ENCODE results near the gene CCDC116.
"Not testable (repeated sequence)": the region's sequence is repeated elsewhere in the genome, so short reads cannot be mapped to it uniquely, and the experiment has no call there.

CCDC116 gene

DNA sequence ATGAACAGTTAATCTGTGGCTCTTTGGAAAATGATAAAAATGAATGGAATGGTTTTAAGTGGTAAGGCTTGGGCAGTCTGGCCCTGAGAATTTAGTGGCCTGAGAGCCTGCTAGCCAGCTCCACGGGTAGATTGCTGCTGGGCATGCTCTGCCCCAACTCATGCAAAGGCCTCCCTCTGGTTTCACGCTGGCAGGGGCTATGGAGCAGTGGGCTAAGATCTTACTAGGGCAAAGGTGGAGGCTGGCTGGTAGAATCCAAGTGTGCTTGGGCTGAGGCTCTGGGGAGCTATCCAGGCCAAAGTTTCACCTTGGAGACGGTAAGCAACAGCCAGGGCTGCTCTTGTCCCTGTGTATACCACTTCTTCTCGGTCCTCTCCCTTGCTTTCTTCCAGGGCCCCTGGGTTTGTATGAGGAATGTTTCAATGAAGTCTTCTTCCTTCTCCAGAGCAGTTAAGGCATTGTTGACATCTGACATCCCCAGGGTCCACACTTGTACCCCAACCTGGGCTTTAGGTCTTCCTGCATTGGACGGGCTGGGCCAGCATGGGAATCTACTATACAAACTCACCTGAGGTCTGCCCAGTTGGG lies 37.6 kb upstream of the CCDC116 start:
- H3K4me1 ChIP-seq (ENCODE audit: control insufficient read depth, insufficient read depth, low read length) = peaks cover 31% of the 10 kb centered on the region
- no peaks in the 10 kb centered on the region for H3K9me3 ChIP-seq (ENCODE audit: control insufficient read depth, low read length)
- peak; percentile 27 for DNase-seq (ENCODE audit: low read depth)
- H3K9ac ChIP-seq (ENCODE audit: low read length) = no peak overlapping the region
- H3K4me3 ChIP-seq (ENCODE audit: low read length) = no peak overlapping the region
- peaks cover 44% of the 10 kb centered on the region for H3K36me3 ChIP-seq (ENCODE audit: control insufficient read depth, insufficient read depth, low read length, severe bottlenecking)
- H3K27me3 ChIP-seq (replicated peaks; ENCODE audit: control insufficient read depth, insufficient read depth, low read length) = no peaks in the 10 kb centered on the region

DNA sequence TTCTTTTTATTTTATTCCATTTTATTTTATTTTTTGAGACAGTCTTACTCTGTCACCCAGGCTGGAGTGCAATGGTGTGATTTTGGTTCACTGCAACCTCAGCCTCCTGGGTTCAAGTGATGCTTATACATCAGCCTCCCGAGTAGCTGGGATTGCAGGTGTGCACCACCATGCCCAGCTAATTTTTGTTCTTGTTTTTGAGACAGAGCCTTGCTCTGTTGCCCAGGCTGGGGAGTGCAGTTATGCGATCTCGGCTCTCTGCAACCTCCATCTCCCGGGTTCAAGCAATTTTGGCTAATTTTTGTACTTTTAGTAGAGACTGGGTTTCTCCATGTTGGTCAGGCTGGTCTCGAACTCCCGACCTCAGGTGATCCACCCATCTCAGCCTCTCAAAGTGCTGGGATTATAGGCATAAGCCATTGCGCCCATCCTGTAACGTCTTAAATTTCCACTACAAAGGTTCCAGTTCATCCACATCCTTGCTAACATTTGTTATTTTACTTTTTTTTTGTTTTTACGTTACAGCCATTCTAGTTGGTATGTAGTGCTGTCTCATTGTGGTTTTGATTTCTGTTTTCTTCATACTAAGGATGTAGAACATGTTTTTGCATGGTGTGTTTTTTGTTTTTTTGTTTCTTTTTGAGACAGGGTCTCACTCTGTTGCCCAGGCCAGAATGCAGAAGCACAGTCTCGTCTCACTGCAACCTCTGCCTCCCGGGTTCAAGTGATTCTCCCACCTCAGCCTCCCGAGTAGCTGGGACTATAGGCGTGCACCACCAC lies 36.0 kb upstream of the CCDC116 start:
- H3K36me3 ChIP-seq (ENCODE audit: control insufficient read depth, insufficient read depth, low read length, severe bottlenecking) = peaks cover 44% of the 10 kb centered on the region
- H3K9me3 ChIP-seq (ENCODE audit: control insufficient read depth, low read length); H3K4me3 ChIP-seq (ENCODE audit: low read length); H3K9ac ChIP-seq (ENCODE audit: low read length); DNase-seq (ENCODE audit: low read depth); H3K27me3 ChIP-seq (replicated peaks; ENCODE audit: control insufficient read depth, insufficient read depth, low read length): not testable (repeated sequence)
- H3K4me1 ChIP-seq (ENCODE audit: control insufficient read depth, insufficient read depth, low read length) = peaks cover 18% of the 10 kb centered on the region

DNA sequence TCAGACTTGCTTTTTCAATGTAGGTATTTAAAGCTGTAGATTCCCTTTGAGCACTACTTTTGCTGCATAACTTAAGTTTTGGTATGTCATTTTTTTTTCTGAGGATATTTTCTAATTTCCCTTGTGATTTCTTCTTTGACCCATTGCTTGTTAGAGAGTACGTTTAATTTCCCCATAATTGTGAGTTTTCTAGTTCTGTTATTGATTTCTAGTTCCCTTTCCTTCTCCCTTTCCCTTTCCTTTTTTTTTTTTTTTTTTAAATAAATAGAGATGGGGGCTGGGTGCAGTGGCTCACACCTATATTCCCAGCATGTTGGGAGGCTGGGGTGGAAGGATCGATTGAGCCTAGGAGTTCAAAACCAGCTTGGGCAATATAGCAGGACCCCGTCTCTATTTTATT lies 34.3 kb upstream of the CCDC116 start:
- no peaks in the 10 kb centered on the region for H3K9me3 ChIP-seq (ENCODE audit: control insufficient read depth, low read length)
- peaks cover 38% of the 10 kb centered on the region for H3K36me3 ChIP-seq (ENCODE audit: control insufficient read depth, insufficient read depth, low read length, severe bottlenecking)
- H3K4me3 ChIP-seq (ENCODE audit: low read length) = no peak overlapping the region
- H3K9ac ChIP-seq (ENCODE audit: low read length) = no peak overlapping the region
- no peaks in the 10 kb centered on the region for H3K27me3 ChIP-seq (replicated peaks; ENCODE audit: control insufficient read depth, insufficient read depth, low read length)
- DNase-seq (ENCODE audit: low read depth) = no peak
- H3K4me1 ChIP-seq (ENCODE audit: control insufficient read depth, insufficient read depth, low read length) = peaks cover 14% of the 10 kb centered on the region

GRCh38 chr22:21599053-21599893 lies 33.3 kb upstream of the CCDC116 start:
- Histone ChIP-seq H3K36me3 (ENCODE audit: control insufficient read depth, insufficient read depth, low read length, severe bottlenecking) (peaks cover 28% of the 10 kb centered on the region), H3K4me1 (ENCODE audit: control insufficient read depth, insufficient read depth, low read length) (peaks cover 13% of the 10 kb centered on the region), H3K9me3 (ENCODE audit: control insufficient read depth, low read length) (no peaks in the 10 kb centered on the region), H3K4me3 (ENCODE audit: low read length) (no peak overlapping the region), H3K27me3 (replicated peaks; ENCODE audit: control insufficient read depth, insufficient read depth, low read length) (no peaks in the 10 kb centered on the region), H3K9ac (ENCODE audit: low read length) (no peak overlapping the region)
- no peak for DNase-seq (ENCODE audit: low read depth)

GRCh38 chr22:21602579-21602978 lies 30.0 kb upstream of the CCDC116 start:
- Histone ChIP-seq H3K9ac (ENCODE audit: low read length) (no peak overlapping the region), H3K27me3 (replicated peaks; ENCODE audit: control insufficient read depth, insufficient read depth, low read length) (no peaks in the 10 kb centered on the region), H3K36me3 (ENCODE audit: control insufficient read depth, insufficient read depth, low read length, severe bottlenecking) (no peaks in the 10 kb centered on the region), H3K4me3 (ENCODE audit: low read length) (no peak overlapping the region), H3K9me3 (ENCODE audit: control insufficient read depth, low read length) (no peaks in the 10 kb centered on the region), H3K4me1 (ENCODE audit: control insufficient read depth, insufficient read depth, low read length) (no peaks in the 10 kb centered on the region)
- no peak for DNase-seq (ENCODE audit: low read depth)

GRCh38 chr22:21603973-21604372 lies 28.6 kb upstream of the CCDC116 start:
- no peaks in the 10 kb centered on the region for H3K4me1 ChIP-seq (ENCODE audit: control insufficient read depth, insufficient read depth, low read length)
- no peaks in the 10 kb centered on the region for H3K9me3 ChIP-seq (ENCODE audit: control insufficient read depth, low read length)
- no peak overlapping the region for H3K9ac ChIP-seq (ENCODE audit: low read length)
- no peak for DNase-seq (ENCODE audit: low read depth)
- H3K27me3 ChIP-seq (replicated peaks; ENCODE audit: control insufficient read depth, insufficient read depth, low read length) = no peaks in the 10 kb centered on the region
- no peaks in the 10 kb centered on the region for H3K36me3 ChIP-seq (ENCODE audit: control insufficient read depth, insufficient read depth, low read length, severe bottlenecking)
- no peak overlapping the region for H3K4me3 ChIP-seq (ENCODE audit: low read length)

GRCh38 chr22:21605887-21606564 lies 26.5 kb upstream of the CCDC116 start:
- DNase-seq (ENCODE audit: low read depth) = no peak
- Histone ChIP-seq H3K9me3 (ENCODE audit: control insufficient read depth, low read length) (no peaks in the 10 kb centered on the region), H3K27me3 (replicated peaks; ENCODE audit: control insufficient read depth, insufficient read depth, low read length) (no peaks in the 10 kb centered on the region), H3K4me3 (ENCODE audit: low read length) (no peak overlapping the region), H3K9ac (ENCODE audit: low read length) (no peak overlapping the region), H3K36me3 (ENCODE audit: control insufficient read depth, insufficient read depth, low read length, severe bottlenecking) (peaks cover 7% of the 10 kb centered on the region), H3K4me1 (ENCODE audit: control insufficient read depth, insufficient read depth, low read length) (no peaks in the 10 kb centered on the region)

- H3K27me3 ChIP-seq (replicated peaks; ENCODE audit: control insufficient read depth, insufficient read depth, low read length) = no peaks in the 10 kb centered on the region
- peaks cover 15% of the 10 kb centered on the region for H3K36me3 ChIP-seq (ENCODE audit: control insufficient read depth, insufficient read depth, low read length, severe bottlenecking)
- no peak overlapping the region for H3K9ac ChIP-seq (ENCODE audit: low read length)
- DNase-seq (ENCODE audit: low read depth) = no peak
- H3K4me1 ChIP-seq (ENCODE audit: control insufficient read depth, insufficient read depth, low read length) = no peaks in the 10 kb centered on the region
- no peaks in the 10 kb centered on the region for H3K9me3 ChIP-seq (ENCODE audit: control insufficient read depth, low read length)
- no peak overlapping the region for H3K4me3 ChIP-seq (ENCODE audit: low read length)
These were observed 25.8 kb upstream of the CCDC116 start for GRCh38 chr22:21606775-21607174.

DNA sequence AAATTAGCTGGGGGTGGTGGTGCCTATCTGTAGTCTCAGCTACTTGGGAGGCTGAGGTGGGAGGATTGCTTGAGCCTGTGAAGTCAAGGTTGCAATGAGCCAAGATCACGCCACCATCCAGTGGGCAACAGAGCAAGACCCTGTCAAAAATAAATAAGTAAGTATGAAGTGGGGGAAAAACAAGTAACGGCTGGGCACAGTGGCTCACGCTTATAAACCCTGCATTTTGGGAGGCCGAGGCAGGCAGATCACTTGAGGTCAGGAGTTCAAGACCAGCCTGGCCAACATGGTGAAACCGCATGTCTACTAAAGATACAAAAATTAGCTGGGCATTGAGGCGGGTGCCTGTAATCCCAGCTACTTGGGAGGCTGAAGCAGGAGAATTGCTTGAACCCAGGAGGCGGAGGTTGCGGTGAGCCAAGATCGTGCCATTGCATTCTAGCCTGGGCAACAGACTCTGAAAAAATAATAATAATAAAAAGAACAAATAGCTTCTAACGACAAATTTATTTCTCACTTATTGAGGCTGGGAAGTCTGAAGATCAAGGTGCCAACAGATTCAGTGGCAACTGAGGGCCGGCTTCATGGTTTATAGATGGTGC lies 22.9 kb upstream of the CCDC116 start:
- H3K36me3 ChIP-seq (ENCODE audit: control insufficient read depth, insufficient read depth, low read length, severe bottlenecking) = peaks cover 40% of the 10 kb centered on the region
- not testable (repeated sequence) for H3K9ac ChIP-seq (ENCODE audit: low read length); H3K9me3 ChIP-seq (ENCODE audit: control insufficient read depth, low read length); DNase-seq (ENCODE audit: low read depth); H3K27me3 ChIP-seq (replicated peaks; ENCODE audit: control insufficient read depth, insufficient read depth, low read length); H3K4me1 ChIP-seq (ENCODE audit: control insufficient read depth, insufficient read depth, low read length); H3K4me3 ChIP-seq (ENCODE audit: low read length)

DNA sequence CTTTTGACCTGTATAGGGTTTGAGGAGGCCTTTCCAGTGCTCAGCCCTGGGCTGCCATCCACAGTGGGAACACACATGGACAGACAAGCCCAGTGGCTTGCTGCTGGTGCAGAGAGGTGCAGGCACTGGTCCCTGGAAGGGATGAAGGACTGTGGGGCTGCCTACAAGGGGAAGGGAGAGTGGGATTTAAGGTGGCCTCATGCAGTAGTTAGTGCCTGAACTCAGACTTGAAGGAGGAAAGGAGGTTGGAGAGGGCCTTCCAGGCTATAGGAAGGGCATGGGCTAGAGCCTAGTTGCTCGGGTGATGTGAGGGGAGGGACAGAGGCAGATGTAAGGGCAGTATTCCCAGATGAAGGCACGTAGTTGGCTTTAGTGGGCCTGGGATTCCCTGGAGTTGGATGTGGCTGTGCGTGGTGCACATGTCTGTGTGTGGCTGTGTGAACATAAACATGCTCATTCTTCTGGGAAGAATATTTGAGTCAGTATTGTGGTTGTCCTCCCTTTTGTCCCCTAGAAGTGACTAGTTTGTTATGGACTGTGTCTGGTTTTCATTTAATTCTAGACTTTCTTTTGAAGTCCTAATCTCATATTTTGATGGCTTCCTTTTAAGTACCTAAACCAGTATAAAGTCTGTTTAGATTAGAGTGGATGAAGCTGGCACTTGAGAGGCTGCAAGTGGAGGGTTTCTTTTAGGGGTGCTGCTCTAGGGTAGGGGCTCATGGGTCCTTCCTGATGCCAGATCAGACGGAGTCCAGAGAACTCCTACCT lies 21.2 kb upstream of the CCDC116 start:
- H3K36me3 ChIP-seq (ENCODE audit: control insufficient read depth, insufficient read depth, low read length, severe bottlenecking) = peaks cover 50% of the 10 kb centered on the region
- no peak overlapping the region for H3K4me3 ChIP-seq (ENCODE audit: low read length)
- H3K4me1 ChIP-seq (ENCODE audit: control insufficient read depth, insufficient read depth, low read length) = no peaks in the 10 kb centered on the region
- no peak overlapping the region for H3K9ac ChIP-seq (ENCODE audit: low read length)
- no peak for DNase-seq (ENCODE audit: low read depth)
- H3K27me3 ChIP-seq (replicated peaks; ENCODE audit: control insufficient read depth, insufficient read depth, low read length) = no peaks in the 10 kb centered on the region
- no peaks in the 10 kb centered on the region for H3K9me3 ChIP-seq (ENCODE audit: control insufficient read depth, low read length)
